WTC11 (cell line): Measurements from ENCODE around the gene PKDCC. TPM values are rescaled to one million over a fixed set of nuclear protein-coding genes. Genes with fewer than 3 reads are reported as not detected.

Experiments
- ATAC-seq: fragments of 200-7000 bp; cut with Tn5 transposase; 2 replicates; pipeline ENCODE4 v1.10.0; 2021; ENCODE audit warnings: mild to moderate bottlenecking, moderate library complexity
- CTCF ChIA-PET: fragments of 300-600 bp; sonication (Branson Sonifier 250); formaldehyde crosslinking; loops from one replicate; lab custom pipeline; 2021; ENCODE audit warnings: antibody characterized with exemption; lab: Charles Lee
- POLR2A ChIA-PET: fragments of 350-600 bp; sonication (Branson Sonifier 250); formaldehyde crosslinking; loops from one replicate; lab custom pipeline; 2021; ENCODE audit warnings: antibody characterized with exemption; lab: Charles Lee
- DNase-seq: peaks from one replicate; pipeline ENCODE4 v3.0.0; 2021; ENCODE audit warnings: low spot score
- H3K27ac Mint-ChIP-seq: 2 replicates; pipeline ENCODE4 v1.8.0; 2021; ENCODE audit warnings: mixed read lengths
- H3K27me3 Mint-ChIP-seq: 2 replicates; pipeline ENCODE4 v1.8.0; 2021; ENCODE audit warnings: low read depth, mild to moderate bottlenecking, moderate library complexity, mixed read lengths
- H3K36me3 Mint-ChIP-seq: 2 replicates; pipeline ENCODE4 v1.8.0; 2021; ENCODE audit warnings: mixed read lengths
- H3K4me1 Mint-ChIP-seq: 2 replicates; pipeline ENCODE4 v1.8.0; 2022; ENCODE audit warnings: mixed read lengths
- H3K4me3 Mint-ChIP-seq: 2 replicates; pipeline ENCODE4 v1.8.0; 2021; ENCODE audit warnings: mild to moderate bottlenecking, moderate library complexity, mixed read lengths
- H3K9me3 Mint-ChIP-seq: 2 replicates; pipeline ENCODE4 v1.8.0; 2021; ENCODE audit warnings: mixed read lengths
- ATF1 ChIP-seq: sonication (generic); formaldehyde crosslinking; IDR thresholded peaks from 2 replicates; pipeline ENCODE4 v1.8.1; 2023; ENCODE audit warnings: mild to moderate bottlenecking, moderate library complexity, missing genetic modification reagents
- CREM ChIP-seq: sonication (generic); formaldehyde crosslinking; IDR thresholded peaks from 2 replicates; pipeline ENCODE4 v1.8.1; 2022; ENCODE audit warnings: mild to moderate bottlenecking, missing genetic modification reagents, moderate library complexity
- FOXK1 ChIP-seq: sonication (generic); formaldehyde crosslinking; IDR thresholded peaks from 2 replicates; pipeline ENCODE4 v1.8.0; 2022; ENCODE audit warnings: mild to moderate bottlenecking, moderate library complexity, missing genetic modification reagents
- GRHL2 ChIP-seq: fragments of 250-450 bp; sonication (Bioruptor Pico); IDR thresholded peaks from 2 replicates; pipeline ENCODE4 v1.8.0; 2022; ENCODE audit warnings: mild to moderate bottlenecking, moderate library complexity; ENCODE audit not compliant: insufficient replicate concordance, severe bottlenecking
- IRF2 ChIP-seq: sonication (generic); formaldehyde crosslinking; IDR thresholded peaks from 2 replicates; pipeline ENCODE4 v1.8.0; 2022; ENCODE audit warnings: low read depth, missing genetic modification reagents, borderline replicate concordance
- MXD4 ChIP-seq: fragments of 250-450 bp; sonication (Bioruptor Pico); IDR thresholded peaks from 2 replicates; pipeline ENCODE4 v1.8.0; 2021; ENCODE audit warnings: mild to moderate bottlenecking, moderate library complexity, borderline replicate concordance
- NFE2L1 ChIP-seq: sonication (generic); formaldehyde crosslinking; IDR thresholded peaks from 2 replicates; pipeline ENCODE4 v1.8.1; 2023; ENCODE audit warnings: missing genetic modification reagents
- OVOL2 ChIP-seq: fragments of 250-450 bp; sonication (Bioruptor Pico); IDR thresholded peaks from 2 replicates; pipeline ENCODE4 v1.9.0; 2021; ENCODE audit warnings: mild to moderate bottlenecking, borderline replicate concordance
- TEAD4 ChIP-seq: sonication (generic); formaldehyde crosslinking; IDR thresholded peaks from 2 replicates; pipeline ENCODE4 v1.8.0; 2022; ENCODE audit warnings: mild to moderate bottlenecking, missing genetic modification reagents
- total RNA-seq: library from RNA; stranded (reverse); gene quantifications from 3 replicates; pipeline ENCODE4 v1.2.3, GENCODE V29; 2021
- TF ChIP-seq, protein P1 (sequence below): sonication (generic); formaldehyde crosslinking; IDR thresholded peaks from 2 replicates; pipeline ENCODE4 v1.8.1; 2023; ENCODE audit warnings: mild to moderate bottlenecking, missing genetic modification reagents
- TF ChIP-seq, protein P2 (sequence below): sonication (generic); formaldehyde crosslinking; IDR thresholded peaks from 2 replicates; pipeline ENCODE4 v1.8.0; 2022; ENCODE audit warnings: missing genetic modification reagents
- TF ChIP-seq, protein P3 (sequence below): sonication (generic); formaldehyde crosslinking; IDR thresholded peaks from 2 replicates; pipeline ENCODE4 v1.8.1; 2022; ENCODE audit warnings: low read depth, mild to moderate bottlenecking, moderate library complexity, missing genetic modification reagents, borderline replicate concordance
- TF ChIP-seq, protein P4 (sequence below): sonication (generic); formaldehyde crosslinking; IDR thresholded peaks from 2 replicates; pipeline ENCODE4 v1.8.1; 2023; ENCODE audit warnings: mild to moderate bottlenecking, missing genetic modification reagents, moderate library complexity
- TF ChIP-seq, protein P5 (sequence below): fragments of 250-450 bp; sonication (Bioruptor Pico); IDR thresholded peaks from 2 replicates; pipeline ENCODE4 v1.9.0; 2021; ENCODE audit warnings: mild to moderate bottlenecking
- TF ChIP-seq, protein P6 (sequence below): fragments of 250-450 bp; sonication (Bioruptor Pico); IDR thresholded peaks from 2 replicates; pipeline ENCODE4 v1.9.0; 2021; ENCODE audit warnings: moderate library complexity, mild to moderate bottlenecking, inconsistent platforms, borderline replicate concordance
- TF ChIP-seq, protein P7 (sequence below): sonication (generic); formaldehyde crosslinking; IDR thresholded peaks from 2 replicates; pipeline ENCODE4 v1.8.0; 2023; ENCODE audit warnings: mild to moderate bottlenecking, missing genetic modification reagents
- TF ChIP-seq, protein P8 (sequence below): sonication (generic); formaldehyde crosslinking; IDR thresholded peaks from 2 replicates; pipeline ENCODE4 v1.8.1; 2022; ENCODE audit warnings: mild to moderate bottlenecking, moderate library complexity, missing genetic modification reagents

PKDCC gene
- total RNA-seq, 1 experiment from 2014 or later: 27.3 TPM

DNA sequence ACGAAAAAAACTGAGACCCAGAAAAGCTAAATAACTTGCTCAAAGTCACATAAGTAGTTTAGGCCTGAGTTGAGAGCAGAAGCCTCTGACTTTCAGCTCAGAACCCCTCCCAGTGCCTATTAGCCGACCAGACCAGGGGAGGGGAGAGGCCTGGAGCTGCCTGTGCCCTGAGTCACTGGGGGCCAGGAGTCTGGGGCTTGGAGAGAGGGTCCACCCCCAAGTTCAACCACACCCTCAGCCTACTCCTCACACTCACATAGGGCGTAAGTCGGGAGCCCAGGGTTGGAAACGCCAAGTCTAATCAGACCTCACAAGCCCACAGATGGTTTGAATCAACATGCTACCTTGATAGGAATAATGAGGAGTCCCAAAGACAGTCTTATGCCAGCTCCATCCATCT lies 12.6 kb upstream of the PKDCC start:
- Mint-ChIP-seq H3K4me3 (no peak overlapping the region), H3K27ac (no peak overlapping the region), H3K9me3 (no peaks in the 10 kb centered on the region), H3K27me3 (peaks cover 18% of the 10 kb centered on the region), H3K36me3 (no peaks in the 10 kb centered on the region), H3K4me1 (peaks cover 33% of the 10 kb centered on the region)
- ATAC-seq (no peak), DNase-seq (no peak)
- POLR2A ChIA-PET: no interaction called here
- CTCF ChIA-PET: interaction anchor here (2.4 kb wide), 1 partner anchor 165 kb away, joined by 10 read pairs; no protein-coding TSS in a partner anchor
- TF ChIP-seq, protein P1, sequence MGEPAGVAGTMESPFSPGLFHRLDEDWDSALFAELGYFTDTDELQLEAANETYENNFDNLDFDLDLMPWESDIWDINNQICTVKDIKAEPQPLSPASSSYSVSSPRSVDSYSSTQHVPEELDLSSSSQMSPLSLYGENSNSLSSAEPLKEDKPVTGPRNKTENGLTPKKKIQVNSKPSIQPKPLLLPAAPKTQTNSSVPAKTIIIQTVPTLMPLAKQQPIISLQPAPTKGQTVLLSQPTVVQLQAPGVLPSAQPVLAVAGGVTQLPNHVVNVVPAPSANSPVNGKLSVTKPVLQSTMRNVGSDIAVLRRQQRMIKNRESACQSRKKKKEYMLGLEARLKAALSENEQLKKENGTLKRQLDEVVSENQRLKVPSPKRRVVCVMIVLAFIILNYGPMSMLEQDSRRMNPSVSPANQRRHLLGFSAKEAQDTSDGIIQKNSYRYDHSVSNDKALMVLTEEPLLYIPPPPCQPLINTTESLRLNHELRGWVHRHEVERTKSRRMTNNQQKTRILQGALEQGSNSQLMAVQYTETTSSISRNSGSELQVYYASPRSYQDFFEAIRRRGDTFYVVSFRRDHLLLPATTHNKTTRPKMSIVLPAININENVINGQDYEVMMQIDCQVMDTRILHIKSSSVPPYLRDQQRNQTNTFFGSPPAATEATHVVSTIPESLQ (CRISPR knock-in tag): no peak
- TF ChIP-seq TEAD4 (CRISPR knock-in tag) (no peak), IRF2 (CRISPR knock-in tag) (no peak)

DNA sequence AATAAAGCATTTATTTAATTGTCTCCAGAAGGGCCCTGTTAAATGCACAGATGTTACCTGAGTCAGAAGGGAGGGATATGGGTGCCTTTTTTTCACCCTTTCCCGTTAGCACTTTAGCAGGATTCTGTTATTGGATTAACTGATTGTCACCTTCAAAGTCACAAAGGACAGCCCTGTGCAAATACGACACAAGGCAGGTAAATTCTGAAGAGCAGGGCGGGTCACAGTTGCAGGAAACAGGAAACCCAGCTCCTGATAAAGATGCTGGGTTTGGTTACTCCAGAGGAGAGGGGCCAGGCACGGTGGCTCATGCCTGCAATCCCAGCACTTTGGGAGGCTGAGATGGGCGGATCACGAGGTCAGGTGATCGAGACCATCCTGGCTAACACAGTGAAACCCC lies 11.4 kb upstream of the PKDCC start:
- H3K4me3 Mint-ChIP-seq: no peak overlapping the region

DNA sequence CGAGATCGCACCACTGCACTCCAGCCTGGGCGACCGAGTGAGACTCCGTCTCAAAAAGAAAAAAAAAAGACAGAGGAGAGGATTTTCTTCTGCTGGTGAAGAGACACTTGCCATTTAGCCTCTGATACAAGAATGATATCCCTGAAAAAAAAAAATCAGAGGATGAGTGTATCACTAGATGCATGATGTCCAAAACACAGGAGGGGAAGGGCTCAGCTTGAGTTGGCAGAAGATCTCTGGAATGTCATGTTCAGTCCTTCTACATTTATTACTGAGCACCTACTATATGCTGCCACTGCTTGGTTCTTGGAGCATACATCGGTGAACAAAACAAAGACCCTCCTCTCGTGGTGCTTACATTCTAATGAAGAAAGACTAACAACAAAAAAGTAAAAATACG lies 10.9 kb upstream of the PKDCC start:
- Mint-ChIP-seq H3K4me1 (peaks cover 27% of the 10 kb centered on the region), H3K27me3 (peaks cover 1% of the 10 kb centered on the region), H3K27ac (no peak overlapping the region), H3K4me3 (no peak overlapping the region), H3K9me3 (no peaks in the 10 kb centered on the region), H3K36me3 (no peaks in the 10 kb centered on the region)
- DNase-seq: no peak
- ATAC-seq: no peak
- CTCF ChIA-PET: interaction anchor here (0.8 to 1.2 kb wide), 2 partner anchors 9 to 167 kb away, joined by 6 read pairs; no protein-coding TSS in a partner anchor
- TF ChIP-seq GRHL2 (CRISPR knock-in tag) (no peak), MXD4 (no peak), NFE2L1 (CRISPR knock-in tag) (no peak)
- TF ChIP-seq, protein P2, sequence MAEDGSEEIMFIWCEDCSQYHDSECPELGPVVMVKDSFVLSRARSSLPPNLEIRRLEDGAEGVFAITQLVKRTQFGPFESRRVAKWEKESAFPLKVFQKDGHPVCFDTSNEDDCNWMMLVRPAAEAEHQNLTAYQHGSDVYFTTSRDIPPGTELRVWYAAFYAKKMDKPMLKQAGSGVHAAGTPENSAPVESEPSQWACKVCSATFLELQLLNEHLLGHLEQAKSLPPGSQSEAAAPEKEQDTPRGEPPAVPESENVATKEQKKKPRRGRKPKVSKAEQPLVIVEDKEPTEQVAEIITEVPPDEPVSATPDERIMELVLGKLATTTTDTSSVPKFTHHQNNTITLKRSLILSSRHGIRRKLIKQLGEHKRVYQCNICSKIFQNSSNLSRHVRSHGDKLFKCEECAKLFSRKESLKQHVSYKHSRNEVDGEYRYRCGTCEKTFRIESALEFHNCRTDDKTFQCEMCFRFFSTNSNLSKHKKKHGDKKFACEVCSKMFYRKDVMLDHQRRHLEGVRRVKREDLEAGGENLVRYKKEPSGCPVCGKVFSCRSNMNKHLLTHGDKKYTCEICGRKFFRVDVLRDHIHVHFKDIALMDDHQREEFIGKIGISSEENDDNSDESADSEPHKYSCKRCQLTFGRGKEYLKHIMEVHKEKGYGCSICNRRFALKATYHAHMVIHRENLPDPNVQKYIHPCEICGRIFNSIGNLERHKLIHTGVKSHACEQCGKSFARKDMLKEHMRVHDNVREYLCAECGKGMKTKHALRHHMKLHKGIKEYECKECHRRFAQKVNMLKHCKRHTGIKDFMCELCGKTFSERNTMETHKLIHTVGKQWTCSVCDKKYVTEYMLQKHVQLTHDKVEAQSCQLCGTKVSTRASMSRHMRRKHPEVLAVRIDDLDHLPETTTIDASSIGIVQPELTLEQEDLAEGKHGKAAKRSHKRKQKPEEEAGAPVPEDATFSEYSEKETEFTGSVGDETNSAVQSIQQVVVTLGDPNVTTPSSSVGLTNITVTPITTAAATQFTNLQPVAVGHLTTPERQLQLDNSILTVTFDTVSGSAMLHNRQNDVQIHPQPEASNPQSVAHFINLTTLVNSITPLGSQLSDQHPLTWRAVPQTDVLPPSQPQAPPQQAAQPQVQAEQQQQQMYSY (CRISPR knock-in tag): no peak
- TF ChIP-seq, protein P3, sequence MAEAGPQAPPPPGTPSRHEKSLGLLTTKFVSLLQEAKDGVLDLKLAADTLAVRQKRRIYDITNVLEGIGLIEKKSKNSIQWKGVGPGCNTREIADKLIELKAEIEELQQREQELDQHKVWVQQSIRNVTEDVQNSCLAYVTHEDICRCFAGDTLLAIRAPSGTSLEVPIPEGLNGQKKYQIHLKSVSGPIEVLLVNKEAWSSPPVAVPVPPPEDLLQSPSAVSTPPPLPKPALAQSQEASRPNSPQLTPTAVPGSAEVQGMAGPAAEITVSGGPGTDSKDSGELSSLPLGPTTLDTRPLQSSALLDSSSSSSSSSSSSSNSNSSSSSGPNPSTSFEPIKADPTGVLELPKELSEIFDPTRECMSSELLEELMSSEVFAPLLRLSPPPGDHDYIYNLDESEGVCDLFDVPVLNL (CRISPR knock-in tag): no peak
- POLR2A ChIA-PET: no interaction called here

More for the DNA sequence above, 11.4 kb upstream of the PKDCC start:
- CTCF ChIA-PET: interaction anchor here (0.8 to 1.2 kb wide), 2 partner anchors 9 to 167 kb away, joined by 6 read pairs; no protein-coding TSS in a partner anchor
- TF ChIP-seq IRF2 (CRISPR knock-in tag): no peak
- TF ChIP-seq ATF1 (CRISPR knock-in tag): no peak
- no peak for TF ChIP-seq CREM (CRISPR knock-in tag)
- TF ChIP-seq, protein P4, sequence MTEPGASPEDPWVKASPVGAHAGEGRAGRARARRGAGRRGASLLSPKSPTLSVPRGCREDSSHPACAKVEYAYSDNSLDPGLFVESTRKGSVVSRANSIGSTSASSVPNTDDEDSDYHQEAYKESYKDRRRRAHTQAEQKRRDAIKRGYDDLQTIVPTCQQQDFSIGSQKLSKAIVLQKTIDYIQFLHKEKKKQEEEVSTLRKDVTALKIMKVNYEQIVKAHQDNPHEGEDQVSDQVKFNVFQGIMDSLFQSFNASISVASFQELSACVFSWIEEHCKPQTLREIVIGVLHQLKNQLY (CRISPR knock-in tag): no peak
- no peak for TF ChIP-seq OVOL2 (CRISPR knock-in tag)
- TF ChIP-seq, protein P5, sequence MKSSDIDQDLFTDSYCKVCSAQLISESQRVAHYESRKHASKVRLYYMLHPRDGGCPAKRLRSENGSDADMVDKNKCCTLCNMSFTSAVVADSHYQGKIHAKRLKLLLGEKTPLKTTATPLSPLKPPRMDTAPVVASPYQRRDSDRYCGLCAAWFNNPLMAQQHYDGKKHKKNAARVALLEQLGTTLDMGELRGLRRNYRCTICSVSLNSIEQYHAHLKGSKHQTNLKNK: no peak
- TF ChIP-seq, protein P6, sequence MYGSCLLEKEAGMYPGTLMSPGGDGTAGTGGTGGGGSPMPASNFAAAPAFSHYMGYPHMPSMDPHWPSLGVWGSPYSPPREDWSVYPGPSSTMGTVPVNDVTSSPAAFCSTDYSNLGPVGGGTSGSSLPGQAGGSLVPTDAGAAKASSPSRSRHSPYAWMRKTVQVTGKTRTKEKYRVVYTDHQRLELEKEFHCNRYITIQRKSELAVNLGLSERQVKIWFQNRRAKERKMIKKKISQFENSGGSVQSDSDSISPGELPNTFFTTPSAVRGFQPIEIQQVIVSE: no peak
- TF ChIP-seq, protein P7, sequence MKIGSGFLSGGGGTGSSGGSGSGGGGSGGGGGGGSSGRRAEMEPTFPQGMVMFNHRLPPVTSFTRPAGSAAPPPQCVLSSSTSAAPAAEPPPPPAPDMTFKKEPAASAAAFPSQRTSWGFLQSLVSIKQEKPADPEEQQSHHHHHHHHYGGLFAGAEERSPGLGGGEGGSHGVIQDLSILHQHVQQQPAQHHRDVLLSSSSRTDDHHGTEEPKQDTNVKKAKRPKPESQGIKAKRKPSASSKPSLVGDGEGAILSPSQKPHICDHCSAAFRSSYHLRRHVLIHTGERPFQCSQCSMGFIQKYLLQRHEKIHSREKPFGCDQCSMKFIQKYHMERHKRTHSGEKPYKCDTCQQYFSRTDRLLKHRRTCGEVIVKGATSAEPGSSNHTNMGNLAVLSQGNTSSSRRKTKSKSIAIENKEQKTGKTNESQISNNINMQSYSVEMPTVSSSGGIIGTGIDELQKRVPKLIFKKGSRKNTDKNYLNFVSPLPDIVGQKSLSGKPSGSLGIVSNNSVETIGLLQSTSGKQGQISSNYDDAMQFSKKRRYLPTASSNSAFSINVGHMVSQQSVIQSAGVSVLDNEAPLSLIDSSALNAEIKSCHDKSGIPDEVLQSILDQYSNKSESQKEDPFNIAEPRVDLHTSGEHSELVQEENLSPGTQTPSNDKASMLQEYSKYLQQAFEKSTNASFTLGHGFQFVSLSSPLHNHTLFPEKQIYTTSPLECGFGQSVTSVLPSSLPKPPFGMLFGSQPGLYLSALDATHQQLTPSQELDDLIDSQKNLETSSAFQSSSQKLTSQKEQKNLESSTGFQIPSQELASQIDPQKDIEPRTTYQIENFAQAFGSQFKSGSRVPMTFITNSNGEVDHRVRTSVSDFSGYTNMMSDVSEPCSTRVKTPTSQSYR: no peak
- TF ChIP-seq FOXK1 (CRISPR knock-in tag): no peak
- TF ChIP-seq, protein P8, sequence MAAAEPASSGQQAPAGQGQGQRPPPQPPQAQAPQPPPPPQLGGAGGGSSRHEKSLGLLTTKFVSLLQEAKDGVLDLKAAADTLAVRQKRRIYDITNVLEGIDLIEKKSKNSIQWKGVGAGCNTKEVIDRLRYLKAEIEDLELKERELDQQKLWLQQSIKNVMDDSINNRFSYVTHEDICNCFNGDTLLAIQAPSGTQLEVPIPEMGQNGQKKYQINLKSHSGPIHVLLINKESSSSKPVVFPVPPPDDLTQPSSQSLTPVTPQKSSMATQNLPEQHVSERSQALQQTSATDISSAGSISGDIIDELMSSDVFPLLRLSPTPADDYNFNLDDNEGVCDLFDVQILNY: no peak
- TF ChIP-seq, all 79 proteins: peak for 0
- POLR2A ChIA-PET: no interaction called here
- Mint-ChIP-seq H3K27me3 (peaks cover 7% of the 10 kb centered on the region), H3K9me3 (no peaks in the 10 kb centered on the region), H3K36me3 (no peaks in the 10 kb centered on the region), H3K4me1 (peaks cover 27% of the 10 kb centered on the region), H3K27ac (no peak overlapping the region)
- DNase-seq (no peak), ATAC-seq (no peak)
